NB4 (cell line): Measurements from ENCODE around the gene CBLB.

ENCODE experiments used
- DNase-seq: peaks from one replicate; pipeline ENCODE4 v3.0.0; 2010; ENCODE audit warnings: low read depth
- H3K4me3 ChIP-seq: one replicate; pipeline ENCODE4 v1.5.1; 2011; ENCODE audit warnings: mild to moderate bottlenecking, low read depth, low read length, moderate library complexity
- MAX ChIP-seq: IDR thresholded peaks from 2 replicates; pipeline ENCODE4 v1.6.1; 2011; ENCODE audit warnings: low read depth, low read length
- MYC ChIP-seq: IDR thresholded peaks from 2 replicates; pipeline ENCODE4 v1.6.1; 2011; ENCODE audit warnings: low read depth, low read length
- POLR2A ChIP-seq: IDR thresholded peaks from 2 replicates; pipeline ENCODE4 v1.6.1; 2011; ENCODE audit warnings: mild to moderate bottlenecking; ENCODE audit not compliant: insufficient read length; ENCODE audit errors: extremely low read depth
- TF ChIP-seq, protein P1 (sequence below): IDR thresholded peaks from one replicate; pipeline ENCODE4 v1.5.1; 2012; ENCODE audit warnings: low read depth, low read length

Gene CBLB

DNA sequence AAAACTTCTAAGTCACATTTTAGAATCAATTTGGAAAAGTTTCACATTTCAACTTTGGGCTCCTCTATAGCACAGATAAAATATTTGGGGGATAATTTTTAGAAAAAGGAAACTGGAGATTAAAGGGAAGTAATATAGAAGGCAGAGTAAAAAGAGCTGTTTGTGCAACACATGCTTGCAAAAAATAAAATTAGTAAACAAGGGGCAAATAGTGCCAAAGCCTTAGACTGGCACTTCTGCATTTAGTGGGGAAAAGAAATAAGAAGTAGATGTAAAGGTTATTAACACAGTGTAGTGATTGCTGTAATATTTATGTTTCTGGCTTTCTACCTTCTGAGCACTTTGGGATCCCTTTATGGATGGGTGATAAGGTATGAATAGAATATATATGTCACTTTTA lies 246.6 kb downstream of the CBLB start:
- TF ChIP-seq, protein P1, sequence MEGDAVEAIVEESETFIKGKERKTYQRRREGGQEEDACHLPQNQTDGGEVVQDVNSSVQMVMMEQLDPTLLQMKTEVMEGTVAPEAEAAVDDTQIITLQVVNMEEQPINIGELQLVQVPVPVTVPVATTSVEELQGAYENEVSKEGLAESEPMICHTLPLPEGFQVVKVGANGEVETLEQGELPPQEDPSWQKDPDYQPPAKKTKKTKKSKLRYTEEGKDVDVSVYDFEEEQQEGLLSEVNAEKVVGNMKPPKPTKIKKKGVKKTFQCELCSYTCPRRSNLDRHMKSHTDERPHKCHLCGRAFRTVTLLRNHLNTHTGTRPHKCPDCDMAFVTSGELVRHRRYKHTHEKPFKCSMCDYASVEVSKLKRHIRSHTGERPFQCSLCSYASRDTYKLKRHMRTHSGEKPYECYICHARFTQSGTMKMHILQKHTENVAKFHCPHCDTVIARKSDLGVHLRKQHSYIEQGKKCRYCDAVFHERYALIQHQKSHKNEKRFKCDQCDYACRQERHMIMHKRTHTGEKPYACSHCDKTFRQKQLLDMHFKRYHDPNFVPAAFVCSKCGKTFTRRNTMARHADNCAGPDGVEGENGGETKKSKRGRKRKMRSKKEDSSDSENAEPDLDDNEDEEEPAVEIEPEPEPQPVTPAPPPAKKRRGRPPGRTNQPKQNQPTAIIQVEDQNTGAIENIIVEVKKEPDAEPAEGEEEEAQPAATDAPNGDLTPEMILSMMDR = no peak
- no peak for TF ChIP-seq MAX
- no peak for TF ChIP-seq MYC
- TF ChIP-seq POLR2A = no peak
- H3K4me3 ChIP-seq = no peak overlapping the region
- DNase-seq = no peak

DNA sequence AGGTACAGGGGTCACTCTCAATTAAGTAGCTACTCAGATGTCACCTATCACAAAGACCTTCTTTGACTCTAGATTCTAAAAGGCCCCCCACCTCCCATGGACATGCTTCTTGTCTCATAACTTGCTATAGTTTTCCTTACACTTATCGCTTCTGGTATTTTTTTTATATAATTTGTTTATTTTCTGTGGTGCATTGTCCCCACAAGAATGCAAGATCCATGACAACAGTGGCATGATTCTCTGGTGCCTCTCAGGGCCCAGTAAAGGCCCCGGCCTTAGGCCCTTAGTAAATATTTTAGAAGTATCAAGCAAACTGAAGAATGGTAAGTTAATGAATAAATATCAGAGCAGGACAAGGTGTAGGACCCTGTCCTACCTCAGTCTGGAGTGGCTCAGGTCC lies 248.6 kb downstream of the CBLB start:
- TF ChIP-seq MYC (no peak), MAX (no peak), POLR2A (no peak)
- TF ChIP-seq, protein P1 = no peak
- no peak for DNase-seq
- no peak overlapping the region for H3K4me3 ChIP-seq

- DNase-seq = no peak
- no peak overlapping the region for H3K4me3 ChIP-seq
- TF ChIP-seq POLR2A (no peak), MAX (no peak), MYC (no peak)
- TF ChIP-seq, protein P1 = no peak
Observed at GRCh38 chr3:105619651-105620050, 249.2 kb downstream of the CBLB start.

DNA sequence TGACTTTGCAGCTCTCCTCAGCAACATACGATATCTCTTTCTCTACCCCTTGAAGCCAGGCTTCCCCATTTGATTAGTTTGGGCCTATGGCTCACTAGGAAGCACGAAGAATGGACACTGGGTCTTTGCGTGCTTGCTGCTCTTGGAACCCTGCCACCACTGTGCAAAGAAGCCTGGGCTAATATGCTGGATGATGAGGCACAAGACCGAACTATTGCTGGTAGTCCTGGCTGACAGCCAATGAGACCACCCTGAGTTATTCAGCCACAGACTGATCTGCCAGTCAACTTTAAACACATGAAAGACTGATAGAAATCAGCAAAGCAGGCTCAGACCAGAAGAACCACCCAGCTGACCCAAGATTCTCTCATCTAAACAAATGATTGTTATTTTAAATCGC lies 250.3 kb downstream of the CBLB start:
- H3K4me3 ChIP-seq = no peak overlapping the region
- no peak for TF ChIP-seq MAX
- DNase-seq = no peak

GRCh38 chr3:105616374-105617121 lies 252.3 kb downstream of the CBLB start:
- TF ChIP-seq MYC (no peak), POLR2A (no peak), MAX (no peak)
- TF ChIP-seq, protein P1 = no peak
- no peak for DNase-seq
- no peak overlapping the region for H3K4me3 ChIP-seq

GRCh38 chr3:105615814-105616213 lies 253.0 kb downstream of the CBLB start:
- no peak overlapping the region for H3K4me3 ChIP-seq
- TF ChIP-seq POLR2A (no peak), MYC (no peak), MAX (no peak)
- TF ChIP-seq, protein P1 = no peak
- no peak for DNase-seq
